ENCODE results near the gene PRICKLE2. TPM values are rescaled to one million over a fixed set of nuclear protein-coding genes. Genes with fewer than 3 reads are reported as not detected.

Gene PRICKLE2
- total RNA-seq, 1 experiment from 2014 or later, result 0.26 TPM

DNA sequence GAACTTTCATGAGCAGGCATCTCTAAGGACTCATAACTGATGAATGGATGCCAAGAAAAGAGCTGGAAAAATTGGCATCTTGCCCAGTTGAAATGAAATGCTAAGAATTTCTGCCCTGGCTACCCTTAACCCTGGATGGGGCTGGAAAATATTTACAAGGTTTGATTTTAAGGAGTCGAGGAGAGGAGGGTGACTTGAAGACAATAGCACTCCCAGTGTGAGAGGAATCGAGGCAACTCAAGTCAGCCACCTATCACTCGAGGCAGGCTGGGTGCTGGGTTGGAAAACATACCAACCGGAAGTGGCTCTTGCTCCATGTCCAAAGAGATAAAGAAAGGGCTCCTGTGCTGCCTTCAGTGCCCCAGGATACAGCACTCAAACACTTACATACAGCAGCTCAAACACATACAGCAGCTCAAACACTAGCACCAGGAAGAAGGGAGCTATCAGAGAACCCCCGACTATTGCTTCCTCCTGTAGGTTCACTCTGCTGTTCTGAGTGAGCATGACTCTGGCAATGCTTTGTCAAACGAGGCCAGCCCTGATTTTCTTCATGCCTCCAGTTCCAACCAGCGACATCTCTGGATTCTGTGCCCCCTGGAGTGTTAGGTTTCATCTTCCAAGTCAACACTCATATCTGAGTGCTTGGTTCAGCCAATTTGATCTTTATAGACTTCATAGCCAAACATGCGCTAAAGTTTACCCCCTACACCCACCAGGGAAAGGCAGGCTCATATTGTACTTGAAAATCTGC is 4.9 kb downstream of the PRICKLE2 start:
- in situ Hi-C loops (cut with HindIII; ENCODE audit: low pct_unique_long_range_greater_than_20kb, low sequenced_read_pairs), result no loop called here

DNA sequence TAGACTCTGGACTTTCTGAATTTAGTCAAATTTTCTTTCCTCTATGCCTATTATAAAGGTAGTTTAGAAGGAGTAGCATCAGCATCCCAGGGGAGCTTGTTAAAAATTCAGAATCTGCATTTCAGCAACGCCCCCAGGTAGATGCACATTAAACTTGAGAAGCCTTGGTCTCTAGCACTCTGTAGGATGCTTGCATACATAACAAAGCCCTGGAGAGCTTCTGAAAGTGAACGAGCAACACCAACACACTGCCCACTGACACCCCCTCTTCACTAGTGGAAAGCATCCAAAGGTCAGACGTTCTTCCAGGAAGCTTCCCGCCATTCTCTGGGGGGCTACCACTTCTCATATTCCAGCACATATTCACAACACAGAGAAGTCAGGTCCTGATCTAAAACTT is 6.5 kb downstream of the PRICKLE2 start:
- TF ChIP-seq SIN3A (IDR thresholded peaks at IDR 0.05; ENCODE audit: borderline replicate concordance, insufficient read depth, low read depth, low read length) (no peak), POLR2AphosphoS5 (IDR thresholded peaks at IDR 0.05; ENCODE audit: low read depth, low read length) (no peak), TCF7L2 (IDR thresholded peaks at IDR 0.05; ENCODE audit: low read depth, low read length) (no peak)
- TF ChIP-seq, protein P1, sequence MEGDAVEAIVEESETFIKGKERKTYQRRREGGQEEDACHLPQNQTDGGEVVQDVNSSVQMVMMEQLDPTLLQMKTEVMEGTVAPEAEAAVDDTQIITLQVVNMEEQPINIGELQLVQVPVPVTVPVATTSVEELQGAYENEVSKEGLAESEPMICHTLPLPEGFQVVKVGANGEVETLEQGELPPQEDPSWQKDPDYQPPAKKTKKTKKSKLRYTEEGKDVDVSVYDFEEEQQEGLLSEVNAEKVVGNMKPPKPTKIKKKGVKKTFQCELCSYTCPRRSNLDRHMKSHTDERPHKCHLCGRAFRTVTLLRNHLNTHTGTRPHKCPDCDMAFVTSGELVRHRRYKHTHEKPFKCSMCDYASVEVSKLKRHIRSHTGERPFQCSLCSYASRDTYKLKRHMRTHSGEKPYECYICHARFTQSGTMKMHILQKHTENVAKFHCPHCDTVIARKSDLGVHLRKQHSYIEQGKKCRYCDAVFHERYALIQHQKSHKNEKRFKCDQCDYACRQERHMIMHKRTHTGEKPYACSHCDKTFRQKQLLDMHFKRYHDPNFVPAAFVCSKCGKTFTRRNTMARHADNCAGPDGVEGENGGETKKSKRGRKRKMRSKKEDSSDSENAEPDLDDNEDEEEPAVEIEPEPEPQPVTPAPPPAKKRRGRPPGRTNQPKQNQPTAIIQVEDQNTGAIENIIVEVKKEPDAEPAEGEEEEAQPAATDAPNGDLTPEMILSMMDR (IDR thresholded peaks at IDR 0.05), result no peak
- TF ChIP-seq, protein P2, sequence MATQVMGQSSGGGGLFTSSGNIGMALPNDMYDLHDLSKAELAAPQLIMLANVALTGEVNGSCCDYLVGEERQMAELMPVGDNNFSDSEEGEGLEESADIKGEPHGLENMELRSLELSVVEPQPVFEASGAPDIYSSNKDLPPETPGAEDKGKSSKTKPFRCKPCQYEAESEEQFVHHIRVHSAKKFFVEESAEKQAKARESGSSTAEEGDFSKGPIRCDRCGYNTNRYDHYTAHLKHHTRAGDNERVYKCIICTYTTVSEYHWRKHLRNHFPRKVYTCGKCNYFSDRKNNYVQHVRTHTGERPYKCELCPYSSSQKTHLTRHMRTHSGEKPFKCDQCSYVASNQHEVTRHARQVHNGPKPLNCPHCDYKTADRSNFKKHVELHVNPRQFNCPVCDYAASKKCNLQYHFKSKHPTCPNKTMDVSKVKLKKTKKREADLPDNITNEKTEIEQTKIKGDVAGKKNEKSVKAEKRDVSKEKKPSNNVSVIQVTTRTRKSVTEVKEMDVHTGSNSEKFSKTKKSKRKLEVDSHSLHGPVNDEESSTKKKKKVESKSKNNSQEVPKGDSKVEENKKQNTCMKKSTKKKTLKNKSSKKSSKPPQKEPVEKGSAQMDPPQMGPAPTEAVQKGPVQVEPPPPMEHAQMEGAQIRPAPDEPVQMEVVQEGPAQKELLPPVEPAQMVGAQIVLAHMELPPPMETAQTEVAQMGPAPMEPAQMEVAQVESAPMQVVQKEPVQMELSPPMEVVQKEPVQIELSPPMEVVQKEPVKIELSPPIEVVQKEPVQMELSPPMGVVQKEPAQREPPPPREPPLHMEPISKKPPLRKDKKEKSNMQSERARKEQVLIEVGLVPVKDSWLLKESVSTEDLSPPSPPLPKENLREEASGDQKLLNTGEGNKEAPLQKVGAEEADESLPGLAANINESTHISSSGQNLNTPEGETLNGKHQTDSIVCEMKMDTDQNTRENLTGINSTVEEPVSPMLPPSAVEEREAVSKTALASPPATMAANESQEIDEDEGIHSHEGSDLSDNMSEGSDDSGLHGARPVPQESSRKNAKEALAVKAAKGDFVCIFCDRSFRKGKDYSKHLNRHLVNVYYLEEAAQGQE (IDR thresholded peaks at IDR 0.05; ENCODE audit: insufficient read depth in 1 of 2, low read depth in 2 of 2, low read length in 1 of 2), result no peak
- no TSS peak for BruUV-seq (replicated peaks)
- no peak for DNase-seq (ENCODE audit: low read depth, low spot score)
- Histone ChIP-seq H3K9me3 (ENCODE audit: control insufficient read depth, insufficient read depth, low read depth, low read length) (no peaks in the 10 kb centered on the region), H3K27me3 (ENCODE audit: control insufficient read depth, insufficient read depth, low read length) (no peaks in the 10 kb centered on the region), H3K4me3 (ENCODE audit: low read depth in 2 of 2, low read length in 2 of 2) (no peak overlapping the region), H3K27ac (ENCODE audit: low read length) (no peak overlapping the region), H3K36me3 (ENCODE audit: control insufficient read depth, insufficient read depth, low read length) (no peaks in the 10 kb centered on the region), H3K4me1 (ENCODE audit: control insufficient read depth, insufficient read depth, low read length) (no peaks in the 10 kb centered on the region)
- ATAC-seq, result no peak
- intact Hi-C loops (cut with micrococcal nuclease; ENCODE audit: unreplicated experiment) (no loop called here), in situ Hi-C loops (cut with HindIII; ENCODE audit: low pct_unique_long_range_greater_than_20kb, low sequenced_read_pairs) (no loop called here)
- ChIA-PET CTCF (no interaction called here), POLR2A (no interaction called here)

More for the DNA sequence above, 4.9 kb downstream of the PRICKLE2 start:
- Histone ChIP-seq H3K4me1 (ENCODE audit: control insufficient read depth, insufficient read depth, low read length) (no peaks in the 10 kb centered on the region), H3K27me3 (ENCODE audit: control insufficient read depth, insufficient read depth, low read length) (no peaks in the 10 kb centered on the region), H3K4me3 (ENCODE audit: low read depth in 2 of 2, low read length in 2 of 2) (no peak overlapping the region), H3K9me3 (ENCODE audit: control insufficient read depth, insufficient read depth, low read depth, low read length) (no peaks in the 10 kb centered on the region), H3K36me3 (ENCODE audit: control insufficient read depth, insufficient read depth, low read length) (no peaks in the 10 kb centered on the region), H3K27ac (ENCODE audit: low read length) (no peak overlapping the region)
- no peak for ATAC-seq
- intact Hi-C loops (cut with micrococcal nuclease; ENCODE audit: unreplicated experiment), result no loop called here
- TF ChIP-seq POLR2AphosphoS5 (IDR thresholded peaks at IDR 0.05; ENCODE audit: low read depth, low read length) (no peak), TCF7L2 (IDR thresholded peaks at IDR 0.05; ENCODE audit: low read depth, low read length) (no peak)
- TF ChIP-seq, protein P2 (IDR thresholded peaks at IDR 0.05; ENCODE audit: insufficient read depth in 1 of 2, low read depth in 2 of 2, low read length in 1 of 2), result no peak
- CTCF ChIA-PET, result no interaction called here
- BruUV-seq (replicated peaks), result no TSS peak
- DNase-seq (ENCODE audit: low read depth, low spot score), result no peak
- POLR2A ChIA-PET, result no interaction called here
